HCT116 (cell line): ENCODE measurements around the gene SERPINB5. TPM values are rescaled to one million over a fixed set of nuclear protein-coding genes. Genes with fewer than 3 reads are reported as not detected.
A peak's percentile ranks its signal among the peaks of the same experiment; 100 is the strongest.

Source experiments
- ATAC-seq: fragments of 200-7000 bp; cut with Tn5 transposase; 2 replicates; pipeline ENCODE4 v1.9.1; 2020; ENCODE audit warnings: mild to moderate bottlenecking, moderate library complexity
- BruUV-seq: library from RNA; stranded (reverse); fragments of 400-500 nt; replicated peaks from 2 replicates; lab custom pipeline; 2021; lab: Mats Ljungman, UMichigan
- CTCF ChIA-PET: fragments of 300-600 bp; sonication (Branson Sonifier 250); formaldehyde crosslinking; loops from one replicate; lab custom pipeline; 2021; ENCODE audit warnings: antibody characterized with exemption; lab: Charles Lee
- POLR2A ChIA-PET: fragments of 300-600, 350-600 bp; sonication (Branson Sonifier 250); formaldehyde crosslinking; loops from one replicate; lab custom pipeline; 2021; ENCODE audit warnings: antibody characterized with exemption; lab: Charles Lee
- RAD21 ChIA-PET, 2 experiments: fragments of 300-600 bp; sonication (Branson Sonifier 250); formaldehyde crosslinking; loops; one replicate each; lab custom pipeline; 2023; ENCODE audit warnings: low total read pairs in 2 of 2; ENCODE audit not compliant: uncharacterized antibody in 2 of 2, unreplicated experiment in 2 of 2, low non-redundant PET in 1 of 2; lab: Charles Lee
- DNase-seq: peaks from one replicate; pipeline ENCODE4 v3.0.0-alpha.2; 2010; ENCODE audit warnings: low read depth, low spot score
- H2AFZ ChIP-seq: fragments of 200-600 bp; shearing (Covaris generic), sonication (generic); 2 replicates; pipeline ENCODE4 v1.6.1; 2017; ENCODE audit warnings: low read depth, mixed run types, mixed read lengths, antibody characterized with exemption, low read length; ENCODE audit not compliant: poor library complexity, severe bottlenecking
- H3K27ac ChIP-seq: 2 replicates; pipeline ENCODE4 v1.5.1; 2012; ENCODE audit warnings: low read depth, low read length
- H3K27me3 ChIP-seq: fragments of 200-600 bp; sonication (generic); 2 replicates; pipeline ENCODE4 v1.6.1; 2016; ENCODE audit warnings: mixed run types, low read length, mixed read lengths; ENCODE audit not compliant: insufficient read depth
- H3K36me3 ChIP-seq, 2 experiments: fragments of 200-500 bp in 1 of 2; fragments of 200-600 bp in 1 of 2; sonication (Bioruptor generic) in 1 of 2; sonication (generic) in 1 of 2; 2 replicates each; pipeline versions ENCODE4 v1.5.1 to v1.6.1; 2014 to 2016; ENCODE audit warnings: low read length in 2 of 2, inconsistent platforms in 1 of 2, mixed read lengths in 1 of 2, mixed run types in 1 of 2; ENCODE audit not compliant: insufficient read depth in 2 of 2, control insufficient read depth in 1 of 2
- H3K4me1 ChIP-seq, 2 experiments: fragments of 200-600 bp in 1 of 2; sonication (generic) in 1 of 2; 2 replicates each; pipeline versions ENCODE4 v1.5.1 to v1.6.1; 2012 to 2017; ENCODE audit warnings: low read length in 2 of 2, inconsistent platforms in 1 of 2, mild to moderate bottlenecking in 1 of 2, mixed read lengths in 1 of 2, mixed run types in 1 of 2, moderate library complexity in 1 of 2; ENCODE audit not compliant: insufficient read depth in 2 of 2, control insufficient read depth in 1 of 2
- H3K4me2 ChIP-seq: fragments of 200-600 bp; sonication (generic); 2 replicates; pipeline ENCODE4 v1.6.1; 2017; ENCODE audit warnings: mixed run types, low read length, mixed read lengths
- H3K4me3 ChIP-seq, 2 experiments: fragments of 200-600 bp in 1 of 2; sonication (generic) in 1 of 2; replicated peaks in 1 of 2; 2 replicates each; pipeline ENCODE4 v1.5.1; 2011 to 2016; ENCODE audit warnings: low read length in 2 of 2, control low read depth in 1 of 2, low read depth in 1 of 2, mild to moderate bottlenecking in 1 of 2, mixed read lengths in 1 of 2, mixed run types in 1 of 2
- H3K79me2 ChIP-seq: fragments of 200-600 bp; sonication (generic); 2 replicates; pipeline ENCODE4 v1.6.1; 2017; ENCODE audit warnings: mild to moderate bottlenecking, mixed run types, low read length, moderate library complexity, mixed read lengths; ENCODE audit not compliant: insufficient read depth
- H3K9ac ChIP-seq: fragments of 200-600 bp; sonication (generic); 2 replicates; pipeline ENCODE4 v1.6.1; 2016; ENCODE audit warnings: low read length, mixed read lengths
- H3K9me2 ChIP-seq: fragments of 200-600 bp; sonication (generic), shearing (Covaris generic); 2 replicates; pipeline ENCODE4 v1.6.1; 2017; ENCODE audit warnings: mixed run types, mild to moderate bottlenecking, moderate library complexity; ENCODE audit not compliant: insufficient read depth
- H3K9me3 ChIP-seq, 2 experiments: fragments of 200-500 bp in 1 of 2; fragments of 200-600 bp in 1 of 2; sonication (Bioruptor generic) in 1 of 2; sonication (generic) in 1 of 2; 2 replicates each; pipeline ENCODE4 v1.6.1; 2014 to 2017; ENCODE audit warnings: low read length in 2 of 2, mixed read lengths in 2 of 2, inconsistent platforms in 1 of 2, low read depth in 1 of 2, mild to moderate bottlenecking in 1 of 2, mixed run types in 1 of 2, moderate library complexity in 1 of 2; ENCODE audit not compliant: control insufficient read depth in 1 of 2, insufficient read depth in 1 of 2
- H4K20me1 ChIP-seq: fragments of 200-600 bp; sonication (generic), shearing (Covaris generic); 2 replicates; pipeline ENCODE4 v1.6.1; 2017; ENCODE audit warnings: mixed run types, mild to moderate bottlenecking, moderate library complexity; ENCODE audit not compliant: insufficient read depth
- CBX3 ChIP-seq: IDR thresholded peaks from 2 replicates; pipeline ENCODE4 v1.6.1; 2012; ENCODE audit warnings: low read depth
- CEBPB ChIP-seq: IDR thresholded peaks from 2 replicates; pipeline ENCODE4 v1.6.1; 2012; ENCODE audit warnings: low read depth
- CTCF ChIP-seq, 3 experiments: fragments of 200-600 bp in 1 of 3; sonication (generic) in 1 of 3; IDR thresholded peaks in 2 of 3; conservative IDR thresholded peaks in 1 of 3; 2 replicates each; pipeline ENCODE4 v1.5.1; 2012 to 2017; ENCODE audit warnings: low read depth in 2 of 3, low read length in 2 of 3, antibody characterized with exemption in 1 of 3, borderline replicate concordance in 1 of 3, control low read depth in 1 of 3, mild to moderate bottlenecking in 1 of 3, mixed read lengths in 1 of 3, mixed run types in 1 of 3, moderate library complexity in 1 of 3; ENCODE audit not compliant: insufficient read depth in 1 of 3
- EGR1 ChIP-seq: IDR thresholded peaks from 2 replicates; pipeline ENCODE4 v1.6.1; 2012; ENCODE audit warnings: low read depth
- FOSL1 ChIP-seq: IDR thresholded peaks from 2 replicates; pipeline ENCODE4 v1.6.1; 2012; ENCODE audit warnings: low read depth
- JUND ChIP-seq: IDR thresholded peaks from 2 replicates; pipeline ENCODE4 v1.6.1; 2012
- MAX ChIP-seq: IDR thresholded peaks from 2 replicates; pipeline ENCODE4 v1.6.1; 2012
- RAD21 ChIP-seq: IDR thresholded peaks from 2 replicates; pipeline ENCODE4 v1.6.1; 2012; ENCODE audit warnings: low read depth, mild to moderate bottlenecking
- SP1 ChIP-seq: IDR thresholded peaks from 2 replicates; pipeline ENCODE4 v1.6.1; 2012; ENCODE audit warnings: low read depth
- SRF ChIP-seq: IDR thresholded peaks from 2 replicates; pipeline ENCODE4 v1.6.1; 2012; ENCODE audit warnings: low read depth
- YY1 ChIP-seq: IDR thresholded peaks from 2 replicates; pipeline ENCODE4 v1.6.1; 2011; ENCODE audit warnings: low read length, low read depth, moderate library complexity, mild to moderate bottlenecking; ENCODE audit not compliant: insufficient replicate concordance; ENCODE audit errors: extremely low read depth
- ZFX ChIP-seq: fragments of 450-650 bp; IDR thresholded peaks from 2 replicates; pipeline ENCODE4 v1.6.1; 2017
- intact Hi-C: fragments of 100-400 bp; cut with micrococcal nuclease; formaldehyde crosslinking; loops from 2 replicates; pipeline ENCODE4 v1.10.0; 2022
- total RNA-seq: library from RNA; stranded (reverse); gene quantifications from one replicate; pipeline ENCODE4 v1.2.1, GENCODE V29; 2021; ENCODE audit not compliant: unreplicated experiment
- TF ChIP-seq, protein P1 (sequence below): IDR thresholded peaks from 2 replicates; pipeline ENCODE4 v1.6.1; 2011; ENCODE audit warnings: mild to moderate bottlenecking, low read length, moderate library complexity; ENCODE audit not compliant: insufficient replicate concordance; ENCODE audit errors: extremely low read depth

SERPINB5 gene
- total RNA-seq, 1 experiment from 2014 or later: 19.5 TPM

DNA sequence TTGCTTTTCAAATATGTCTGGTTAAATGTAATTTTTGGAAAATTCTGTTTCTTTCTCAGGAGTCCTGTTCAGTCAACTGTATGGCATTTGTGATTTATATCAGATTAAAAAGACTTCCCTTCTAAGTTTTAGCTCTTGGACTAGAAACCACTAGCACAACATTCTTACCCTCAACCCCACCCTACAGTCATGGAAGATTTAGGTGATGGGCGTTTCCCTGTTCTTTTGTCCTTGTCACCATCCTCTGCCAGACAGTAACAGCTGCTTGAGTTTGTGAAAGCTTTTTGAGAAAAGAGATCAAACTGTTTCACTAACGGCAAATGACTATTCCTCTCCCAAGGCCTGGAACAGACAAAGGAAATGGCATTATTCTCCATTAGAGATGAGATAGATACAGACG is 31.8 kb downstream of the SERPINB5 start:
- no peak overlapping the region for H3K4me2 ChIP-seq
- no peaks in the 10 kb centered on the region for H3K9me3 ChIP-seq
- no peaks in the 10 kb centered on the region for H3K79me2 ChIP-seq
- no TSS peak for BruUV-seq
- intact Hi-C loops: loop anchor here (5.0 kb wide), 1 partner anchor 491 kb away; no protein-coding TSS in a partner anchor
- no peak overlapping the region for H3K9ac ChIP-seq
- ChIA-PET RAD21 (no interaction called here), CTCF (interaction anchor here (1.6 kb wide), 1 partner anchor 10 kb away, joined by 6 read pairs; no protein-coding TSS in a partner anchor), POLR2A (no interaction called here)
- H3K4me1 ChIP-seq: no peaks in the 10 kb centered on the region
- no peak for ATAC-seq
- no peaks in the 10 kb centered on the region for H4K20me1 ChIP-seq
- H3K27ac ChIP-seq: no peak overlapping the region
- peak overlapping the region; percentile 47 for H2AFZ ChIP-seq
- H3K9me2 ChIP-seq: no peaks in the 10 kb centered on the region
- TF ChIP-seq CEBPB (no peak), FOSL1 (no peak), SRF (no peak)
- DNase-seq: no peak
- no peaks in the 10 kb centered on the region for H3K27me3 ChIP-seq
- no peak overlapping the region for H3K4me3 ChIP-seq
- H3K36me3 ChIP-seq: peaks cover 0 to 3% of the 10 kb centered on the region in 2 experiments; a peak in 1 of 4 replicates

- Histone ChIP-seq H2AFZ (peak overlapping the region; percentile 63), H3K9ac (no peak overlapping the region), H3K79me2 (no peaks in the 10 kb centered on the region), H3K9me2 (no peaks in the 10 kb centered on the region), H3K27ac (no peak overlapping the region), H4K20me1 (no peaks in the 10 kb centered on the region), H3K27me3 (no peaks in the 10 kb centered on the region), H3K9me3 (no peaks in the 10 kb centered on the region), H3K4me1 (no peaks in the 10 kb centered on the region), H3K4me2 (peak overlapping the region; percentile 20; the same call in 1 of the 2 replicates), H3K36me3 (no peaks in the 10 kb centered on the region), H3K4me3 (no peak overlapping the region)
- ChIA-PET CTCF (interaction anchor here (0.7 to 3.0 kb wide), 28 partner anchors 9 to 494 kb away, joined by 3 to 28 read pairs (median 5); partner anchors contain the start of gene SERPINB5), RAD21 (interaction anchor here (0.7 to 1.1 kb wide), 4 partner anchors 167 to 334 kb away, joined by 4 to 6 read pairs (median 4); no protein-coding TSS in a partner anchor), POLR2A (interaction anchor here (0.5 to 1.3 kb wide), 4 partner anchors 14 to 449 kb away, joined by 3 read pairs; no protein-coding TSS in a partner anchor)
- no TSS peak for BruUV-seq
- intact Hi-C loops: loop anchor here (2.0 to 5.0 kb wide), 2 partner anchors 169 to 426 kb away; no protein-coding TSS in a partner anchor
- ATAC-seq: peak; percentile 92
- peak; percentile 82 for DNase-seq
- TF ChIP-seq SP1 (no peak), SRF (no peak), ZFX (no peak), YY1 (peak; percentile 34), CTCF (IDR thresholded peaks at IDR 0.05 in 2 of 3, conservative IDR thresholded peaks at IDR 0.05 in 1 of 3; ENCODE audit: borderline replicate concordance in 1 of 3, insufficient read depth in 1 of 3, low read depth in 2 of 3, low read length in 2 of 3) (peak; percentile 55 to 85 (median 78); a peak in 5 of 6 replicates), RAD21 (peak; percentile 58), MAX (no peak), JUND (no peak), EGR1 (no peak), CBX3 (peak; percentile 35; the same call in 1 of the 2 replicates)
- TF ChIP-seq, protein P1, sequence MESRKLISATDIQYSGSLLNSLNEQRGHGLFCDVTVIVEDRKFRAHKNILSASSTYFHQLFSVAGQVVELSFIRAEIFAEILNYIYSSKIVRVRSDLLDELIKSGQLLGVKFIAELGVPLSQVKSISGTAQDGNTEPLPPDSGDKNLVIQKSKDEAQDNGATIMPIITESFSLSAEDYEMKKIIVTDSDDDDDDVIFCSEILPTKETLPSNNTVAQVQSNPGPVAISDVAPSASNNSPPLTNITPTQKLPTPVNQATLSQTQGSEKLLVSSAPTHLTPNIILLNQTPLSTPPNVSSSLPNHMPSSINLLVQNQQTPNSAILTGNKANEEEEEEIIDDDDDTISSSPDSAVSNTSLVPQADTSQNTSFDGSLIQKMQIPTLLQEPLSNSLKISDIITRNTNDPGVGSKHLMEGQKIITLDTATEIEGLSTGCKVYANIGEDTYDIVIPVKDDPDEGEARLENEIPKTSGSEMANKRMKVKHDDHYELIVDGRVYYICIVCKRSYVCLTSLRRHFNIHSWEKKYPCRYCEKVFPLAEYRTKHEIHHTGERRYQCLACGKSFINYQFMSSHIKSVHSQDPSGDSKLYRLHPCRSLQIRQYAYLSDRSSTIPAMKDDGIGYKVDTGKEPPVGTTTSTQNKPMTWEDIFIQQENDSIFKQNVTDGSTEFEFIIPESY: no peak
Observed at GRCh38 chr18:63511285-63511684, 34.5 kb downstream of the SERPINB5 start.
